Renal pelvis (tissue), 12 donors: ENCODE data around the gene HSPA1L. TPM values are rescaled to one million over a fixed set of nuclear protein-coding genes. Genes with fewer than 3 reads are reported as not detected.
"Not testable (repeated sequence)": the region's sequence is repeated elsewhere in the genome, so short reads cannot be mapped to it uniquely, and the experiment has no call there.

Experiments
- DNase-seq: peaks from one replicate; pipeline ENCODE4 v3.0.0-alpha.2; 2013
- long read RNA-seq, 16 experiments: transcript quantifications; one replicate each; lab custom pipeline, GENCODE V29; 2026
- polyA plus RNA-seq, 3 donors: library from polyadenylated mRNA; unstranded; fragments of 120-200 nt; gene quantifications; one replicate each; pipeline ENCODE4 v1.2.1, GENCODE V29; 2013; ENCODE audit not compliant: insufficient read length in 3 of 3

Gene HSPA1L
- polyA plus RNA-seq: 1 to 10 TPM; 3.7 to 4.6 (median 3.8) TPM
- long read RNA-seq, donor 1: 0 reads
- long read RNA-seq, donor 2, partial matches to known transcripts: 0 of 1 reads
- long read RNA-seq, donor 2, other reads (novel, unspliced or antisense): 0 of 1 reads
- long read RNA-seq, donor 3, partial matches to known transcripts: 830 of 1,432 reads
- long read RNA-seq, donor 3, other reads (novel, unspliced or antisense): 600 of 1,432 reads
- long read RNA-seq, donor 4, partial matches to known transcripts: 793 of 1,342 reads
- long read RNA-seq, donor 4, other reads (novel, unspliced or antisense): 549 of 1,342 reads
- long read RNA-seq, donor 5: 0 reads
- long read RNA-seq, donor 6, partial matches to known transcripts: 0 of 1 reads
- long read RNA-seq, donor 6, other reads (novel, unspliced or antisense): 0 of 1 reads
- long read RNA-seq, donor 7, partial matches to known transcripts: 0 of 1 reads
- long read RNA-seq, donor 7, other reads (novel, unspliced or antisense): 0 of 1 reads
- long read RNA-seq, donor 8: 0 reads
- long read RNA-seq, donor 9, partial matches to known transcripts: 0 of 1 reads
- long read RNA-seq, donor 9, other reads (novel, unspliced or antisense): 0 of 1 reads
- long read RNA-seq, donor 10, partial matches to known transcripts: 574 of 979 reads
- long read RNA-seq, donor 10, other reads (novel, unspliced or antisense): 405 of 979 reads
- long read RNA-seq, donor 11: 0 reads
- long read RNA-seq, donor 12, partial matches to known transcripts: 548 of 1,070 reads
- long read RNA-seq, donor 12, other reads (novel, unspliced or antisense): 521 of 1,070 reads
- long read RNA-seq, donor 13, partial matches to known transcripts: 394 of 690 reads
- long read RNA-seq, donor 13, other reads (novel, unspliced or antisense): 296 of 690 reads
- long read RNA-seq, donor 14, partial matches to known transcripts: 665 of 1,314 reads
- long read RNA-seq, donor 14, other reads (novel, unspliced or antisense): 649 of 1,314 reads
- long read RNA-seq, donor 15, partial matches to known transcripts: 274 of 284 reads
- long read RNA-seq, donor 15, other reads (novel, unspliced or antisense): 9 of 284 reads
- long read RNA-seq, donor 16, partial matches to known transcripts: 227 of 228 reads
- long read RNA-seq, donor 16, other reads (novel, unspliced or antisense): 0 of 228 reads

GRCh38 chr6:31815025-31815838, at the start of gene HSPA1L, which contains the start of gene HSPA1A:
HSPA1L (minus strand) TSS chr6:31815283; CDS start chr6:31811972, 3,311 bp downstream.
HSPA1A (plus strand) TSS chr6:31815543; CDS start chr6:31815757, 214 bp downstream.
- peak; percentile 97 for DNase-seq

GRCh38 chr6:31864818-31865204, 49.7 kb upstream of the HSPA1L start:
- DNase-seq: no peak

- DNase-seq: not testable (repeated sequence)
Observed at GRCh38 chr6:31864123-31864562, 49.1 kb upstream of the HSPA1L start.

- peak; percentile 100 for DNase-seq
Observed at GRCh38 chr6:31862344-31863235, 47.5 kb upstream of the HSPA1L start, which contains the start of gene NEU1. NEU1 (minus strand) TSS chr6:31862821; CDS start chr6:31862776, 45 bp downstream.

- DNase-seq: no peak
Observed at GRCh38 chr6:31861919-31862343, 46.8 kb upstream of the HSPA1L start.

- DNase-seq: no peak
Observed at GRCh38 chr6:31861150-31861549, 46.1 kb upstream of the HSPA1L start.

- DNase-seq: no peak
Observed at GRCh38 chr6:31860349-31860748, 45.3 kb upstream of the HSPA1L start.

GRCh38 chr6:31859923-31860322, 44.8 kb upstream of the HSPA1L start:
- DNase-seq: no peak

GRCh38 chr6:31858707-31859106, 43.6 kb upstream of the HSPA1L start:
- DNase-seq: no peak

- not testable (repeated sequence) for DNase-seq
Observed at GRCh38 chr6:31857774-31858173, 42.7 kb upstream of the HSPA1L start.

GRCh38 chr6:31851980-31852718, 37.1 kb upstream of the HSPA1L start:
- not testable (repeated sequence) for DNase-seq

- no peak for DNase-seq
Observed at GRCh38 chr6:31851485-31851832, 36.4 kb upstream of the HSPA1L start.

GRCh38 chr6:31850765-31851484, 35.8 kb upstream of the HSPA1L start:
- no peak for DNase-seq

- DNase-seq: no peak
Observed at GRCh38 chr6:31847276-31847978, 32.3 kb upstream of the HSPA1L start.

GRCh38 chr6:31844507-31844906, 29.4 kb upstream of the HSPA1L start:
- DNase-seq: no peak

- no peak for DNase-seq
Observed at GRCh38 chr6:31842053-31842452, 27.0 kb upstream of the HSPA1L start.

GRCh38 chr6:31839779-31840126, 24.7 kb upstream of the HSPA1L start:
- DNase-seq: not testable (repeated sequence)

- DNase-seq: no peak
Observed at GRCh38 chr6:31838968-31839367, 23.9 kb upstream of the HSPA1L start.
